ENCODE results near the gene ITGAE.
"Not testable (repeated sequence)": the region's sequence is repeated elsewhere in the genome, so short reads cannot be mapped to it uniquely, and the experiment has no call there.

Gene ITGAE

GRCh38 chr17:3800362-3801271 is at the start of gene ITGAE:
TSS of gene ITGAE (minus strand) at chr17:3801188. CDS start at chr17:3801144, 44 bp downstream.
- no peak for DNase-seq (ENCODE audit: low spot score)

- DNase-seq (ENCODE audit: low spot score): no peak
Observed at GRCh38 chr17:3848229-3848835, 47.3 kb upstream of the ITGAE start.

GRCh38 chr17:3847165-3847670 is 46.2 kb upstream of the ITGAE start:
- no peak for DNase-seq (ENCODE audit: low spot score)

- DNase-seq (ENCODE audit: low spot score): no peak
Observed at GRCh38 chr17:3846437-3847164, 45.6 kb upstream of the ITGAE start.

GRCh38 chr17:3845621-3846436 is 44.8 kb upstream of the ITGAE start, which contains the start of gene NCBP3:
TSS of gene NCBP3 (minus strand) at chr17:3846246. CDS start at chr17:3846223, 23 bp downstream.
- peak; percentile 99 for DNase-seq (ENCODE audit: low spot score)

- no peak for DNase-seq (ENCODE audit: low spot score)
Observed at GRCh38 chr17:3845291-3845620, 44.3 kb upstream of the ITGAE start.

- DNase-seq (ENCODE audit: low spot score): not testable (repeated sequence)
Observed at GRCh38 chr17:3844556-3844955, 43.6 kb upstream of the ITGAE start.

GRCh38 chr17:3843935-3844516 is 43.0 kb upstream of the ITGAE start:
- peak; percentile 51 for DNase-seq (ENCODE audit: low spot score)

GRCh38 chr17:3838206-3838605 is 37.2 kb upstream of the ITGAE start:
- DNase-seq (ENCODE audit: low spot score): no peak

GRCh38 chr17:3836551-3836950 is 35.6 kb upstream of the ITGAE start:
- no peak for DNase-seq (ENCODE audit: low spot score)

- peak; percentile 28 for DNase-seq (ENCODE audit: low spot score)
Observed at GRCh38 chr17:3835410-3836229, 34.6 kb upstream of the ITGAE start.

- no peak for DNase-seq (ENCODE audit: low spot score)
Observed at GRCh38 chr17:3834811-3835210, 33.8 kb upstream of the ITGAE start.

GRCh38 chr17:3828852-3829232 is 27.9 kb upstream of the ITGAE start:
- no peak for DNase-seq (ENCODE audit: low spot score)

GRCh38 chr17:3828151-3828851 is 27.3 kb upstream of the ITGAE start:
- no peak for DNase-seq (ENCODE audit: low spot score)

- peak; percentile 66 for DNase-seq (ENCODE audit: low spot score)
Observed at GRCh38 chr17:3827124-3827773, 26.3 kb upstream of the ITGAE start.

GRCh38 chr17:3826191-3826590 is 25.2 kb upstream of the ITGAE start:
- DNase-seq (ENCODE audit: low spot score): no peak

GRCh38 chr17:3821101-3821500 is 20.1 kb upstream of the ITGAE start:
- no peak for DNase-seq (ENCODE audit: low spot score)

- DNase-seq (ENCODE audit: low spot score): no peak
Observed at GRCh38 chr17:3818786-3819185, 17.8 kb upstream of the ITGAE start.

Measured in AG20443 (cell line).